Activated naive CD4-positive, alpha-beta T cell treated with anti-CD3 and anti-CD28 coated beads, Interleukin-2, amount 50 U/mL, for 72 hours (primary cell): ENCODE measurements around the gene GATA3. TPM values are rescaled to one million over a fixed set of nuclear protein-coding genes. Genes with fewer than 3 reads are reported as not detected.
"Not testable (repeated sequence)": the region's sequence is repeated elsewhere in the genome, so short reads cannot be mapped to it uniquely, and the experiment has no call there.

Experiments used
- ATAC-seq, 2 donors: fragments of 150-1000 bp; cut with Tn5 transposase; 2 replicates each; pipeline ENCODE4 v1.10.0; 2021; ENCODE audit warnings: mild to moderate bottlenecking in 2 of 2, moderate library complexity in 2 of 2
- DNase-seq, 2 donors: peaks; one replicate each; pipeline ENCODE4 v3.0.0; 2021 to 2022; ENCODE audit warnings: low spot score in 2 of 2
- H3K27ac Mint-ChIP-seq, 2 donors: one replicate each; pipeline ENCODE4 v1.8.0; 2022; ENCODE audit warnings: mild to moderate bottlenecking in 2 of 2, mixed read lengths in 2 of 2
- H3K36me3 Mint-ChIP-seq, 2 donors: one replicate each; pipeline ENCODE4 v1.8.0; 2022; ENCODE audit warnings: mixed read lengths in 2 of 2
- H3K9me3 Mint-ChIP-seq, 2 donors: one replicate each; pipeline ENCODE4 v1.8.0; 2022; ENCODE audit warnings: mixed read lengths in 2 of 2
- total RNA-seq, 2 donors: library from RNA; stranded (reverse); gene quantifications; one replicate each; pipeline ENCODE4 v1.2.3, GENCODE V29; 2022

GATA3 gene
- total RNA-seq, result 10 to 100 TPM in 1 of 2 donors, 1 to 10 TPM in 1; 5.7 to 28.9 TPM

DNA sequence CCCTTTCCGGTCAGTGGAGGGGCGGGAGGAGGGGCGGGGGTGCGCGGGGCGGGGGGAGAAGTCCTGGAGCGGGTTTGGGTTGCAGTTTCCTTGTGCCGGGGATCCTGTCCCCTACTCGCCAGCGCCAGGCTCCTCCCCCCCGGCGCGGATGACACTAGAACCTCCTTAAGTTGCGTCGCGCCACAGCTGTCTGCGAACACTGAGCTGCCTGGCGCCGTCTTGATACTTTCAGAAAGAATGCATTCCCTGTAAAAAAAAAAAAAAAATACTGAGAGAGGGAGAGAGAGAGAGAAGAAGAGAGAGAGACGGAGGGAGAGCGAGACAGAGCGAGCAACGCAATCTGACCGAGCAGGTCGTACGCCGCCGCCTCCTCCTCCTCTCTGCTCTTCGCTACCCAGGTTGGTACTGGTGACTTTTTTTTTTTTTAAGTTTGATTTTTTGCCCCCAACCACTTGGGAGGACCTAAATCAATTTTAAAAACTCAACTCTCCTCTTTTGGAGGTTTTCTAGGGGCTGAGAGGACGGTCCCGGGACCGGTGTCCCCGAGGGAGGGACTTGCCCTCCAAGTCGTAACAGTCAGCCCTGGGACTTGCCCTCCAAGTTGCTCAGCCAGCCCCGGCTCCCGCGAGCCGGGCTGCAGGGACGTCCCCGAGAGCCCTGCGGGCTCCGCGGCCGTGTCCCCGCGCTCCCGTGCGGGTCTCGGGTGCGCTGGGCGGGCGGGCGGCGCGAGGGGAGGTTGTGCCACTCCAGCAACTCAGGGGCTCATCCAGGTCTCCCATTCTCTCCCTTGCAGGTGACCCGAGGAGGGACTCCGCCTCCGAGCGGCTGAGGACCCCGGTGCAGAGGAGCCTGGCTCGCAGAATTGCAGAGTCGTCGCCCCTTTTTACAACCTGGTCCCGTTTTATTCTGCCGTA lies at the start of gene GATA3:
GATA3 (plus strand) TSS at position 195 of the 914 bp plus-strand sequence. CDS start 968 bp downstream, outside the sequence.
- no peaks in the 10 kb centered on the region for H3K9me3 Mint-ChIP-seq
- DNase-seq, result peak; percentile 74 to 86
- ATAC-seq, result peak; percentile 59 to 68
- H3K36me3 Mint-ChIP-seq, result peaks cover 6 to 45% of the 10 kb centered on the region in 2 donors
- H3K27ac Mint-ChIP-seq, result peak within 1 kb of the TSS; percentile 93 to 95

DNA sequence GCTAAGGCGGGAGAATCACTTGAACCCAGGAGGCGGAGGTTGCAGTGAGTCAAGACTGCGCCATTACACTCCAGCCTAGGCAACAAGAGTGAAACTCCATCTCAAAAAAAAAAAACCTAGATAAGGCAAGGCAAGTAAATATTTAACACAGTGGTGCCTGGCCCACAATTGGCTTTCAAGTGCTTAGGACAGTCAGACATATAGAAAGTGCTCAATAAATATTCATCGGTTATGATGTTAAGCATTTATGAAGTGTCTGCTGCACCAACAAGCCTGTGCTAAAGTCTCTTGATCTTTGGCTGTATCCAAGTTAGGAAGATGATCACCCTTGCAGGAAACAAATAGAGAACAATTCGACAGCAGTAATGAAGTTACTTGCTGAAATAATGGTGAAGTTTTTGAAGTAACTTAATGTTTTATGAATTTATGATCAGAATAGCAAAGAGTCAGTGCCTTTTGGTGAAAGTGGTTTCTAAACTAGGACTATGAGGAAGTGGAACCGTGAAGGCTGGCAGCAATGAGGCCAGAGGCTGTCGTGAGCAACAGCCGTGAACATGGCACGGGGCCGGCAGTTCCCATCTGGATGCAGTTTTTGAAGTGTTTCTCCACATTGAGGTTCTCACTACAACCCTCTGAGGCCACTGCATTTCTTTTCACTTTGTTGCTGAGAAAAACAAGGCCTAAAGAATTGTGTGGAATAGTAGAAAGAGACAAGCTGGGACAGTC lies 48.1 kb upstream of the GATA3 start:
- DNase-seq (no peak), ATAC-seq (no peak)
- Mint-ChIP-seq H3K36me3 (peaks cover 25 to 27% of the 10 kb centered on the region in 2 donors), H3K9me3 (peaks cover 11 to 15% of the 10 kb centered on the region in 2 donors), H3K27ac (no peak overlapping the region)

DNA sequence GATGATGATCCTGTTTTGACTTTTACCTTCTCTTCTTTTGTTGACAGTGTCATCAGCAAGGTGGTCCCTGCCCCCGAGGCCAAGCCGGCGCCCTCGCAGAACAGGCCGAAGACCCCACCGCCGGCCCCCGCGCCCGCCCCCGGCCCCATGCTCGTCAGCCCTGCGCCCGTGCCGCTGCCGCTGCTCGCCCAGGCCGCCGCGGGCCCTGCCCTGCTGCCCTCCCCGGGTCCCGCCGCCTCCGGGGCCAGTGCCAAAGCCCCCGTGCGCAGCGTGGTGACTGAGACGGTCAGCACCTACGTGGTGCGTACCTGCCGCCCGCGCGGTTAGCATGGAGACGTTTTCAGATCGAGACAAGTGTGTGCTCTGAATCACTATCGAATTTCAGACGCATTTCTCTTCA lies 45.5 kb upstream of the GATA3 start:
- peaks cover 12 to 17% of the 10 kb centered on the region in 2 donors for H3K36me3 Mint-ChIP-seq
- DNase-seq (no peak), ATAC-seq (no peak)
- H3K27ac Mint-ChIP-seq, result no peak overlapping the region
- peaks cover 4 to 9% of the 10 kb centered on the region in 2 donors for H3K9me3 Mint-ChIP-seq

DNA sequence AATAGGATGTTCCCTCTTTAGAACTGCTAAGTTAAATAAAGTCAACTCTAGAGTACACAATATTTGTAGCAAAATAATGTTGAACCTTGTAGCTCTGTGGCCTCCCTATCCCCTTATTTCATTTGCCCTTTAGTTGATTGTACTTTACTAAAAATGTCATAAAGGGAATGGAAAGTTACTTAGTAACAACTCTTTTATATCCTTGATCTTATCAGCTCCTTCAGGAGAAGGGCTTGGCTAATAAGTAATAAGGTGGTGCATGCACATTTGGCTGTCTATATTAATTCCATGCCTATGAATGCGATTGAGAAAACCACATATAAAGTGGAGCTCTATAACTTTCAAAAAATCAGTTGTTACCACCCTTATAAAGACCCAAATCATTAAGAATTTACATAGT lies 41.5 kb upstream of the GATA3 start:
- ATAC-seq (no peak), DNase-seq (no peak)
- H3K36me3 Mint-ChIP-seq, result peaks cover 0 to 14% of the 10 kb centered on the region in 2 donors
- H3K9me3 Mint-ChIP-seq, result no peaks in the 10 kb centered on the region
- H3K27ac Mint-ChIP-seq, result no peak overlapping the region

DNA sequence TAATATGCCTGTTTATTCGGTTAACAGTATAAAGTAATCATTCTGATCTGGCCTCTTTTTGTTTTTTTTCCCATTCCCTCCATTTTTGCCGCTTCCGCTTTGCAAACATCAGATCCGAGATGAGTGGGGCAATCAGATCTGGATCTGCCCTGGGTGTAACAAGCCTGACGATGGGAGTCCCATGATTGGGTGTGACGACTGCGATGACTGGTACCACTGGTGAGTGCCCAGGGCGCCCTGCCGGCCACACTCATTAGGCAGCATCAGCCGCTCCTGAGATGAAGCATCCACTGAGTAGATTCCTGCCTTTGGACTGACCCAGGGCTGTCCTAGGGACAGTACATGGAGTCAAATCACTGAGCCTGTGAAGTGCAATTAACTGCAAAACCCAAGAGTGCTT lies 40.9 kb upstream of the GATA3 start:
- Mint-ChIP-seq H3K36me3 (peaks cover 0 to 14% of the 10 kb centered on the region in 2 donors), H3K9me3 (no peaks in the 10 kb centered on the region), H3K27ac (no peak overlapping the region)
- DNase-seq (no peak), ATAC-seq (no peak)

DNA sequence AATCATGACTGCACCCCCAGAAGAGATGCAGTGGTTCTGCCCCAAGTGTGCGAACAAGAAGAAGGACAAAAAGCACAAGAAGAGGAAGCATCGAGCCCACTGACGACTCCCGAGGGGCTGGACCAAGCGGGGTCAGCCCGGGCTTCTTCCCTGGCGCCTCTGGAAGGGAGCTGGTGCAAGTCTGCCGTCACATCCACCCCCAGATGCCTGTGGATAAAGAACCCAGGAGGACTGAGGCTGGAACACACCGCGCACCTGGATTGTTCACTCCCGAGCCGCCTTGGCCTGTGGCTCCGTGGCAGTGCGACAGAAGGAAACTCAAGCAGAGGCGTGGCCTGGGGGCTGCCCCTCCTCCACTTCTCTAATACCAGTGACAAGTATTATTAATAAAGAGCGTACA lies 39.8 kb upstream of the GATA3 start:
- peaks cover 0 to 14% of the 10 kb centered on the region in 2 donors for H3K36me3 Mint-ChIP-seq
- no peak for DNase-seq
- no peak for ATAC-seq
- H3K27ac Mint-ChIP-seq, result no peak overlapping the region
- no peaks in the 10 kb centered on the region for H3K9me3 Mint-ChIP-seq

DNA sequence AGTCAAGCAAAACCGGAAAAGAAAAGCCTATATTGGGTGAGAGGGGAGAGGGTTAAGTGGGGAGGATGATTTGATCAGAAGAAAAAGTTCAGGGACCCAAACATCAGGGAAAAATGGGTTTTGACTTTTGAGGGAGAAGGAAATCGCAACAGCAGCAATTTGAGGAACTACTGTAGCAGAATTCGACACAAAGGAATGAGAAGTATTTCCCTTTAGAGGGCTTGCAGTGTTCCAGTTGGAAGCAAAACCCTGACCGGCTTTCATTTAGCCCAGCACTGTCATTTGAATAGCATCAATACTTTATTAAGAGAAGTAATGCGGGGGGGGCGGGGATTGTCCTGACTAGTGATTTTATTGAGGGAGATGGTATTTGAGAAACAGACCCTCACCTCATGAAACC lies 37.2 kb upstream of the GATA3 start:
- DNase-seq, result no peak
- no peaks in the 10 kb centered on the region for H3K9me3 Mint-ChIP-seq
- no peak overlapping the region for H3K27ac Mint-ChIP-seq
- H3K36me3 Mint-ChIP-seq, result peaks cover 0 to 8% of the 10 kb centered on the region in 2 donors
- ATAC-seq, result no peak

DNA sequence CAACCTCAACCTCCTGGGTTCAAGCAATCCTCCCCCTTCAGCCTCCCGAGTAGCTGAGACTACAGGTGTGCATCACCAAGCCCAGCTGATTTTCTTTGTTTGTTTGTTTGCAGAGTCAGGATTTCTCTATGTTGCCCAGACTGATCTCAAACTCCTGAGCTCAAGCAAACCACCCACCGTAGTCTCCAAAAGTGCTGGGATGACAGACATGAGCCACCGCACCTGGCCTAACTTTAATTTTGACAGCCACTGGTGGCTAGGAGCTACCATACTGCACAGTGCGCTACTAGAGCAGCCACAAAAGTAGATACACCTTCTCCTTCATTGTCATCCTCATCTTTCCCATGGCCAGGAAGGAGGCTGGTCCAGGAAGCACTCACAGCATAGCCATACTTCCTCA lies 31.2 kb upstream of the GATA3 start:
- Mint-ChIP-seq H3K27ac (no peak overlapping the region), H3K9me3 (no peaks in the 10 kb centered on the region), H3K36me3 (no peaks in the 10 kb centered on the region)
- DNase-seq, result no peak
- no peak for ATAC-seq

DNA sequence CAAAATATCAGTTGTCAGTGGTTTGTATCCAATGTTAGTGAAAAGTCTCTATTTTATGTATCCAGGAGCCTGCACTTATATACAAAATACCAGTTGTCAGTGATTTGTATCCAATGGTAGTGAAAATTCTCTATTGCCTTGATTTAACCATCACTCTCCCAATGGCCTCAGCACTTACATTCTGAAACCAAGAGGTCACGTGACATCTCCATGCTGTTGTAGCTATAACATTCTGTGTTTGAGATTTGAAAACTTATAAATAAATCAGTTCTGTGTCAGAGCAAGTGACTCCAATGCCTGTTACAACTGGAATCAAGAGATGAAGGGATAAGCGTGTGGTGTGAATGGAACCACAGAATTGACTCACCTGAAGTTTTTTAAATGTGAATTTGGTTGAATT lies 30.6 kb upstream of the GATA3 start:
- no peak for ATAC-seq
- Mint-ChIP-seq H3K27ac (no peak overlapping the region), H3K36me3 (no peaks in the 10 kb centered on the region), H3K9me3 (no peaks in the 10 kb centered on the region)
- DNase-seq, result no peak

DNA sequence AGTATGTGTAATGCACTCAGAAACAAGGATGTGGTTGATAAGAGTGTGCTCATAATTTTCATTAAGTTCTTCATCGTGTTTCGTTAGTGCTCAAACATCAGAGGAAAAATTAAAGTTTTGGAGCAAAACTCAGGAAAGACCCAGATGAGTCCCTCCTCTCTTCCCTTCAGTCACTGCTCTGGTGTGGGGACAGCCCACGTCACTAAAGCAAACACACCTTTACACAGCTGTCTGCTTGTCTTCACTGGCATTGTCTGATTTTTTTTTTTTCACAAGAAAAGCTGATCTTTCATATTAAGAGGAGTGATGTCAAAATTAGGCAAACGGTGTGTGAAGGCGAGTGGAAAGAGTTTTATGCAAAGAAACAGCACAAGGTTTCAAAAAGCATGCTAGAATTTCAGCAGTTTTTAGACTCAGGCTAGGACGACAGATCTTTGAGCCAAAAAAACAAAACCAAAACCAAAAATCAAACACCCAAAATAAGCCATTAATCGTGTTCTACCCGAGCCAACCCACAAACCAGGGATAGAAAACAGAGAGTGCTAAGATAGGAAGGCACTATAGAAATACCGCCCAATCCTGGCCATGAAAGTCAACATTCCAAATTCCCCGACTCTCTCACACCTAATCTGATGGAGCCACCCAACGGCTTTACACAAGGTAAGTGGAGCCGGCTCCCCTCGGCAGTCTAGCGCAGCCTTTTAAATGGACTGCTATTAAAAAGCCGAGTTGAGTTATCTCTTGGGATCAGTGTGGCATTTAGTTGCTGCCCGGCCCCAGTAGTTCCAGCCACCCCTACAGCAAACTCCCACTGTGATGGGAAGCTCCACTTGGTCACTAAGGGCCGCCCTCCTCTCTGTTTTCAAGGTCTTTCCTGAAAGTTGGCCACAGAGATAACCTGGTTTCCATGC lies 27.9 kb upstream of the GATA3 start:
- no peaks in the 10 kb centered on the region for H3K9me3 Mint-ChIP-seq
- DNase-seq (no peak), ATAC-seq (no peak)
- H3K27ac Mint-ChIP-seq, result no peak overlapping the region
- no peaks in the 10 kb centered on the region for H3K36me3 Mint-ChIP-seq

DNA sequence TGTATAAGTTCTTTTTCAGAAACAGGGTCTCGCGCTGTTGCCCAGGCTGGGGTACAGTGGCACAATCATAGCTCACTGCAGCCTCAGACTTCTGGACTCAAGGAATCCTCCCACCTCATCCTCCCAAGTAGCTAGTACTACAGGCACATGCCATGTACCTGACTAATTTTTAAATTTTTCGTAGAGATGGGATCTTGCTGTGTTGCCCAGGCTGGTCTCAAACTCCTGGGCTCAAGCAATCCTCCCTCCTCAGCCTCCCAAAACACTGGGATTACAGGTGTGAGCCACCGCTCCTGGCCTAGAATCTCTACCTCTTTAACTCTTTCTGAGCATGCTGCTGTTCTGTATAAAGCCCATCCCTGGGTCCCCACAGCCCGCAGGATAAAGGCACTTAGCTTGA lies 23.3 kb upstream of the GATA3 start:
- not testable (repeated sequence) for ATAC-seq, H3K9me3 Mint-ChIP-seq

DNA sequence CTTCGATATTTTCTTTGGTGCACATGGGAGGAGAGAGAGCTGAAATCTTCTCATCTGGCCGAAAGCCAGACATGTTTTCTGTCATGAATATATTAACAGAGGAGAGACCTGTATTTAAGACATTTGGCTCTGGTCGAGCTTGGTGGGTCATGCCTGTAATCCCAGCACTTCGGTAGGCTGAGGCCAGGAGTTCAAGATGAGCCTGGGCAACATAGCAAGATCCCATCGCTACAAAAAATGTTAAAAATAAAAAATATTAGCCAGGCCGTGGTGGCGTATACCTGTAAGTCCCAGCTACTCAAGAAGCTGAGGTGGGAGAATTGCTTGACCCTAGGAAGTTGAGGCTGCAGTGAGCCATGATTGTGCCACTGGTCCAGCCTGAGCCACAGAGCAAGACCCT lies 21.9 kb upstream of the GATA3 start:
- Mint-ChIP-seq H3K9me3 (no peaks in the 10 kb centered on the region), H3K27ac (no peak overlapping the region), H3K36me3 (peaks cover 0 to 6% of the 10 kb centered on the region in 2 donors)
- no peak for DNase-seq
- no peak for ATAC-seq

More for the DNA sequence above, 23.3 kb upstream of the GATA3 start:
- not testable (repeated sequence) for H3K36me3 Mint-ChIP-seq, H3K27ac Mint-ChIP-seq, DNase-seq

DNA sequence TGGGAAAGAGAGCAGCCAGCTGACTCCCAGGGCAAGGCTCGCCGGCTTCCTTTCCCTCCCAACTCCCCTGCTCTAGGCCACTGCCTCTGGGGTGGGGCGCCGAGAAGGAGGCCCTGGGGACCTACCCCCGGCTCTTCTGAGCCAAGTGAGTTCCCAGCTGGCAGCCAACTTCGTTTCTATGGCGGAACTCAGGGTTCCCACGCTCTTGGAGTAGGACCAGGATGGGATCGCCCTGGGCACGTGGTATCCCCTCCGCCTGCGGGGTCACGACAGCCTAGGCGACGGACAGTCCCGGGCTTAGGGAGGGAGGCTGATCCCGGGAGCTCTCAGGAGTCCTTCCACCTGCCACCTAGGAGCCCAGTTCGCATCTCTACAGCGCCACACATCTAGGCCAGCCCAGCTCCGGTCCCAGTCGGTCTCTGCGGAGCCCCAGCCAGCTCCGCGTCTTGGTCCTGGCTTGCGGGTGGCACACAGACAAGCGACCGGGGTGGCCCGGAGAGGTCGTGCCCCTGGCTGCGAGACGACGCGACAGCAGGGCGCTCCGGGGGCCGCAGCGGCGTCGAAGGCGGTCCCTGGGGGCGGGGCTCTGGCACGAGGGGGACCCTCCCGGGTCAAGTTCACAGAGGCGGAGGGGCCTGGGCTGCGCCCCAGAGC lies 20.5 kb upstream of the GATA3 start:
- Mint-ChIP-seq H3K36me3 (peaks cover 0 to 12% of the 10 kb centered on the region in 2 donors), H3K9me3 (peaks cover 0 to 4% of the 10 kb centered on the region in 2 donors), H3K27ac (no peak overlapping the region)
- peak in 1 of 2 donors; percentile 15 for ATAC-seq
- DNase-seq, result no peak

DNA sequence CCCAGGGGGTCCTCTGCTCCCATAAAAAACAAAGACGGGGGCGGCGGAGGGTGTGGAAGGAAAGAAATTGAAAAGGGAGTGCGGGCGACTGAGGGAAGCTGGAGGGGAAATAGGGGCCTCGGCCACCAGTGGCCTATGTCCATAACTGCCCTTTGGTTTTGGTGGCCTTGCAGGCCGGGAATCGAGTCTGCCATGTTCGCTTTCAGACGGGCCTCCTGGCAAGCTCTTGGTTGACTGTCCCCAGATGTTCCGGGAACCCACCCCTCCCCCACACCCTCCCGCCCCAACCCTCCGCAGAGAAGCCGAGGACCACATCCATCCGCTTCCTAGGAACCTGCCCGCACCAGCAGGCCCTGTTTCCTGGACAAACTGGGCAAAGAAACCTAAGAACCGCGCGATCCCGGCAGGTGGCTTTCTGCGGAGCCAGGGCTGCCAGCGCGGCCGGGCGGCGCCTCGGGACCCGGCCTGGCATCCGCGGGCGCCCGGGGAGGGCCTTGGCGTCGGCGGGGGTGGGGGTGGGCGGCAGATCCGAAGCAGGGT lies 20.0 kb upstream of the GATA3 start:
- peaks cover 0 to 6% of the 10 kb centered on the region in 2 donors for H3K9me3 Mint-ChIP-seq
- no peak for ATAC-seq
- H3K36me3 Mint-ChIP-seq, result peaks cover 0 to 18% of the 10 kb centered on the region in 2 donors
- H3K27ac Mint-ChIP-seq, result no peak overlapping the region
- peak in 1 of 2 donors; percentile 17 for DNase-seq

DNA sequence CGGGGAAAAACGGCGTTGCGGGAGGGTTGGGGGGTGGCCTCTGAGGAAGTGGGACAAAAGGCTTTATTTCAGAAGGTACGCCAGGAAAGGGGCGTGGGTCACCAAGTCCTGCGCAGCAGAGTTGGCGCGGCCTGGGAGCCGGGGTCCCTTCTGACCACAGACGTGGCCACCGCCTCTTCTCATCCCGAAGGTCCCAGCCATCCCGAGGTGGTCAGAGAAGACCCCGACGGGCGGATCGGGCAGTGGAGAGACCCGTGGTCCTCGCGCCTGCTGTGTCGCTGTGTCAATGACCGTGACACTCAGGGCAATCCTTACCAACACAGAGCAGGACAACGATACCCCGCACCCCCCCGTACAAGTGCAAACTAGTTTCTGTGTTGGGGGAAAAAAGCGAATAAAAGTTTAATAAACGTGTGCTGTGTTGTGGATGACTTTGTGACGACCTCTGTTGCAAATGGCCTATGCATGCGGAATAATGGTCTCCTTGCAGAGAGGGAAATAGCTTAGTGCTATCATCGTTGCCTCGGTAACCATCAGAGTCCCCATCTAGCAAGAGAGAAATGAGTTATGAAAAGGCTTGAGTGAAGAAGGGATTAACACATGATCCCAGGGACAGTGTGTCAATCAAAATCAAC lies 19.4 kb upstream of the GATA3 start:
- ATAC-seq (peak in 1 of 2 donors; percentile 32), DNase-seq (peak in 1 of 2 donors; percentile 5)
- H3K36me3 Mint-ChIP-seq, result peaks cover 0 to 20% of the 10 kb centered on the region in 2 donors
- H3K27ac Mint-ChIP-seq, result no peak overlapping the region
- peaks cover 0 to 7% of the 10 kb centered on the region in 2 donors for H3K9me3 Mint-ChIP-seq
